Cardiac septum (tissue), 1 donor: Measurements from ENCODE around the gene ARL16. TPM values are rescaled to one million over a fixed set of nuclear protein-coding genes. Genes with fewer than 3 reads are reported as not detected.
A peak's percentile ranks its signal among the peaks of the same experiment; 100 is the strongest.
"Not testable (repeated sequence)": the region's sequence is repeated elsewhere in the genome, so short reads cannot be mapped to it uniquely, and the experiment has no call there.

Experiments used
- DNase-seq: peaks from one replicate; pipeline ENCODE4 v3.0.0-alpha.2; 2020; ENCODE audit warnings: low spot score
- intact Hi-C: fragments of 100-400 bp; cut with DNase I; formaldehyde crosslinking; loops from one replicate; pipeline ENCODE4 v1.14.0; 2022
- total RNA-seq: library from RNA; stranded (reverse); fragmentation: NEBNext Ultra II Directional; extraction: Animal tissue kit (Norgen Biotek cat#: 25700); gene quantifications from one replicate; pipeline ENCODE4 v1.2.1, GENCODE V29; 2021
- donor health status: DM: no; HTN: no; CAD: no.

Gene ARL16
- total RNA-seq, 1 donor from 2014 or later, result 19.1 TPM

GRCh38 chr17:81681672-81682071 is 1.9 kb downstream of the ARL16 start:
- no peak for DNase-seq
- intact Hi-C loops, result loop anchor here (2.0 kb wide), 1 partner anchor 21 kb away; the partner anchor contains the start of gene MRPL12

GRCh38 chr17:81680150-81680549 is 3.4 kb downstream of the ARL16 start:
- intact Hi-C loops, result no loop called here

GRCh38 chr17:81676906-81677305 is 6.7 kb downstream of the ARL16 start:
- DNase-seq, result no peak
- intact Hi-C loops, result no loop called here

More at GRCh38 chr17:81680150-81680549, 3.4 kb downstream of the ARL16 start:
- no peak for DNase-seq

- intact Hi-C loops, DNase-seq: not testable (repeated sequence)
Measured at GRCh38 chr17:81675515-81676221, 7.9 kb downstream of the ARL16 start.

- no peak for DNase-seq
- intact Hi-C loops, result no loop called here
Measured at GRCh38 chr17:81673561-81674258, 9.9 kb downstream of the ARL16 start.

GRCh38 chr17:81672954-81673353 is 10.6 kb downstream of the ARL16 start:
- intact Hi-C loops, result no loop called here
- DNase-seq, result no peak

GRCh38 chr17:81672504-81672903 is 11.1 kb downstream of the ARL16 start:
- DNase-seq, result no peak
- intact Hi-C loops, result no loop called here

GRCh38 chr17:81667754-81668153 is 15.8 kb downstream of the ARL16 start:
- intact Hi-C loops, result loop anchor here (2.0 kb wide), 1 partner anchor 31 kb away; the partner anchor contains the start of genes NPLOC4 and TSPAN10

GRCh38 chr17:81666342-81667191 is 17.0 kb downstream of the ARL16 start, which contains the start of the genes CCDC137 and OXLD1:
TSS of gene CCDC137 (plus strand) at chr17:81666737. CDS start at chr17:81666767, 30 bp downstream.
TSS of gene OXLD1 (minus strand) at chr17:81666605. CDS start at chr17:81666577, 28 bp downstream.
- intact Hi-C loops, result loop anchor here (2.0 kb wide), 1 partner anchor 30 kb away; the partner anchor contains the start of genes NPLOC4 and TSPAN10
- DNase-seq, result peak; percentile 97

More at GRCh38 chr17:81667754-81668153, 15.8 kb downstream of the ARL16 start:
- DNase-seq, result no peak

GRCh38 chr17:81666092-81666341 is 17.6 kb downstream of the ARL16 start:
- intact Hi-C loops, result loop anchor here (2.0 kb wide), 1 partner anchor 29 kb away; the partner anchor contains the start of genes NPLOC4 and TSPAN10
- DNase-seq, result no peak

GRCh38 chr17:81665205-81666091 is 18.1 kb downstream of the ARL16 start:
- no peak for DNase-seq
- intact Hi-C loops, result loop anchor here (2.0 kb wide), 1 partner anchor 29 kb away; the partner anchor contains the start of genes NPLOC4 and TSPAN10

GRCh38 chr17:81664051-81664470 is 19.5 kb downstream of the ARL16 start:
- DNase-seq, result no peak
- intact Hi-C loops, result no loop called here

GRCh38 chr17:81662002-81662401 is 21.6 kb downstream of the ARL16 start:
- DNase-seq, result no peak
- intact Hi-C loops, result no loop called here

- intact Hi-C loops, result no loop called here
- DNase-seq, result no peak
Measured at GRCh38 chr17:81660441-81660840, 23.2 kb downstream of the ARL16 start.

GRCh38 chr17:81659038-81659437 is 24.6 kb downstream of the ARL16 start:
- no peak for DNase-seq
- intact Hi-C loops, result no loop called here

GRCh38 chr17:81656835-81657234 is 26.8 kb downstream of the ARL16 start:
- DNase-seq, result no peak
- intact Hi-C loops, result no loop called here

GRCh38 chr17:81656118-81656743 is 27.4 kb downstream of the ARL16 start, which contains the start of gene PDE6G:
TSS of gene PDE6G (minus strand) at chr17:81656542. CDS start at chr17:81653305, 3,237 bp downstream.
- intact Hi-C loops, result no loop called here
- DNase-seq, result no peak
